AG10803 (cell line): ENCODE results near the gene CDS2.

ENCODE experiments used
- DNase-seq: peaks from one replicate; pipeline ENCODE4 v3.0.0; 2010; ENCODE audit warnings: low read depth
- H3K4me3 ChIP-seq: 2 replicates; pipeline ENCODE4 v1.5.1; 2011; ENCODE audit warnings: mild to moderate bottlenecking, low read length, control low read depth
- TF ChIP-seq, protein P1 (sequence below): conservative IDR thresholded peaks from 2 replicates; pipeline ENCODE4 v1.5.1; 2011; ENCODE audit warnings: mild to moderate bottlenecking, low read length, control low read depth, inconsistent platforms

The CDS2 gene

DNA sequence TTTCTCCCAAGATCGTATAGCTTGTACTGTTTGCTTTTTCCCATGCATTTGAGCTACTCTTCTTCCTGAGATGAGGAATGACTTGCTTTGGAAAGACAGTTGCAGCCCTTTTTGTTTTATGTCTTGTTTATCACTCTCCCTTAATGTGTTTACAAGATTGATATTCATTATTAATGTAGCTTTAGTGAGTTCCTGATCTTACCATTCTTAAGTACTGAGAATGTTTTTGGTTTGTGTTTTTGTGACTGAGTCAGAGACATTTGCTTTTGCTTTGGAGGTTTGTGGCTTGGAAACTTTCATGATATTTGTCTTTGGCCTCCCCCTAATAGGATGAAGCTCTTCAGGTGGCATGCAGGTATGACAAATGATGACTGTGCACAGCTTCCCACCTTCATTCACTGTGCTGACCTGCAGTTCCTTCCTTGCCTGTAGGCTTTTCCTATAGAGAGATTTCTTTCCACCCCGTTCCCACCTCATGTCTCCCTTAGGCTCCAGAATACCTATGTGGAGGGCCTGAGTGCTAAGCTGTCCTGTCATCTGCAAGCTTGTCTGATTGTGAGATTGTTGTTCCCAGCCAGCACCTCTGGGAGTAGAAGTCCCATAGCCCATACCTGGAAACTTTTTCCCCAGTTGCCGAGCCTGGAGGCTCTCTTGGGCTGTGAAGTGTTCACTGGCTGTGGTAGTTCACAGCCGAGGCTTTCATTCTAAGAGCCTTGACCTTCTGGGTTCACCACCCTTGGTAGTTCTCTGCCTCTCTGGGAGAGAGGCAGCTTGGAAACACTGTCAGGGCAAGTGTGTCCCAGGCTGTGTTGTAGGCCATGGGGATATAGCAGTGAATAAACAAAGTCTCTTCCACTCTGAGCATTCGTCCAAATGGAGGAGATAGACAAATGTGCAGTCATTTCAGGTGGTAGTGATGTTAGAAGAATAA, 27.1 kb downstream of the CDS2 start:
- no peak for DNase-seq
- TF ChIP-seq, protein P1, sequence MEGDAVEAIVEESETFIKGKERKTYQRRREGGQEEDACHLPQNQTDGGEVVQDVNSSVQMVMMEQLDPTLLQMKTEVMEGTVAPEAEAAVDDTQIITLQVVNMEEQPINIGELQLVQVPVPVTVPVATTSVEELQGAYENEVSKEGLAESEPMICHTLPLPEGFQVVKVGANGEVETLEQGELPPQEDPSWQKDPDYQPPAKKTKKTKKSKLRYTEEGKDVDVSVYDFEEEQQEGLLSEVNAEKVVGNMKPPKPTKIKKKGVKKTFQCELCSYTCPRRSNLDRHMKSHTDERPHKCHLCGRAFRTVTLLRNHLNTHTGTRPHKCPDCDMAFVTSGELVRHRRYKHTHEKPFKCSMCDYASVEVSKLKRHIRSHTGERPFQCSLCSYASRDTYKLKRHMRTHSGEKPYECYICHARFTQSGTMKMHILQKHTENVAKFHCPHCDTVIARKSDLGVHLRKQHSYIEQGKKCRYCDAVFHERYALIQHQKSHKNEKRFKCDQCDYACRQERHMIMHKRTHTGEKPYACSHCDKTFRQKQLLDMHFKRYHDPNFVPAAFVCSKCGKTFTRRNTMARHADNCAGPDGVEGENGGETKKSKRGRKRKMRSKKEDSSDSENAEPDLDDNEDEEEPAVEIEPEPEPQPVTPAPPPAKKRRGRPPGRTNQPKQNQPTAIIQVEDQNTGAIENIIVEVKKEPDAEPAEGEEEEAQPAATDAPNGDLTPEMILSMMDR, result no peak
- no peak overlapping the region for H3K4me3 ChIP-seq

DNA sequence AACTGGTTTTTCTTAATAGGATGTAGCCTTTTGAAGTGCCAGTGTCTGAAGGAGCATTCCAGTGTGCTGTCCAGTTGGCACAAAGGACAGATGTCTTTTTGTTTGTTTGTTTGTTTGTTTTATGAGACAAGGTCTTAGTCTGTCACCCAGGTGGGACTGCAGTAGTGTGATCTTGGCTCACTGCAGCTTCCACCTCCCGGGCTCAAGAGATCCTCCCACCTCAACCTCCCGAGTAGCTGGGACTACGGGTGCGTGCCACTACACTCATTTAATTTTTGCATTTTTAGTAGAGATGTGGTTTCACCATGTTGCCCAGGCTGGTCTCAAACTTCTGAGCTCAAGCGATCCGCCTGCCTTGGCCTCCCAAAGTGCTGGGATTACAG, 27.7 kb downstream of the CDS2 start:
- TF ChIP-seq, protein P1, result no peak
- no peak overlapping the region for H3K4me3 ChIP-seq
- DNase-seq, result no peak

DNA sequence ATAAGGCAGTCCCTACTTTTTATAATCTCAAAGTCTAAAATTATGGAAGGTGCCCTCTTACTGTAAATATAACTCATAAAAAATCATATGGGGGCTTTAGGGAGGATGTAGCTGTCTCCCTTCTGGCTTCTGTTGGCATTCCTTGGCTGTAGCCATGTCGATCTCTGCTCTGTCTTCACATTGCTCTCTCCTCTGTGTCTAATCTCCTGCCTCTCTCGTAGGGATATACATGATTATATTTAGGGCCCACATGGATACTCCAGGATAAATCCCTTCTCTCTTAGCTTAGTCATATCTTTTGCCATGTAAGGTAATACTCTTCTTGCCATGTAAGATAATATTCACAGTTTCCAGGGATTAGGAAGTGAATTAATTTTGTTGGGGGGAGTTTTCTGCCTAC, 28.6 kb downstream of the CDS2 start:
- TF ChIP-seq, protein P1, result no peak
- DNase-seq, result no peak

DNA sequence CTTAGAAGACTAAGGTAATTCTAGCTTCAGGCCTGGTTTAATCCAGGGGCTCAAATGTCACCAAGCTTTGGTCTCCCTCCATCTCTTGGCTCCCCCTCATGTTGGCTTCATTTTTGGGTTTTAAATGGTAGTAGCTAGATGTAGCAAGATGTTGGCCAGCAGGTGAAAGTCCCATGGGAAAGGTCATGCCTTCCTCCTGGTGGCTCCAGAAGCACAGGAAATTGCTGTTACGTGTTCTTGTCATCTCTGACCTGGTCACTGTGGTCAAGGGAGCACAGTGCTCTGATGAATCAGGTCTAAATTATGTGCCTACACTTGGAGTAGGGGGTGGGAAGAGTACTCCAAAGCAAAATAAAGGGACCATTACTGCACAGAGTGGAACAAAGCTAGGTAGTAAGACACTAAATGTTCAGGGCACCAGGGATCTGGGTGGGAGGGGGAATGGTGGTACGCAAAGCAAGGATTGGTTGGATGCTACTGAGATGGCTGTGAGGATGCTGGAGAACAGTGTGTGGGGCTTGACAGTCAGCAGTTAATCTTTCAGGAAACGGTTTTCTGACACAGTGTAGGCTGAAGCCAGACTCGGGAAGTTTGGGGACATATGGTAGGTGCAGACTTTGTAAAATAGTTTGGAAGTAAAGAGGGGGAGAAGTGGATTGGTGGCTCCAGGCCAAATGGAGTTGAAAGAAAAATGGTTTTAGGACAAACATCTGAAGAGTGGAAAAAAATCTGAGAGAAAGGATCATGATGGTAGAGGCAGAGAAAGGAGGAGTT, 30.1 kb downstream of the CDS2 start:
- DNase-seq, result peak; percentile 58

More for the DNA sequence above, 28.6 kb downstream of the CDS2 start:
- H3K4me3 ChIP-seq, result no peak overlapping the region

DNA sequence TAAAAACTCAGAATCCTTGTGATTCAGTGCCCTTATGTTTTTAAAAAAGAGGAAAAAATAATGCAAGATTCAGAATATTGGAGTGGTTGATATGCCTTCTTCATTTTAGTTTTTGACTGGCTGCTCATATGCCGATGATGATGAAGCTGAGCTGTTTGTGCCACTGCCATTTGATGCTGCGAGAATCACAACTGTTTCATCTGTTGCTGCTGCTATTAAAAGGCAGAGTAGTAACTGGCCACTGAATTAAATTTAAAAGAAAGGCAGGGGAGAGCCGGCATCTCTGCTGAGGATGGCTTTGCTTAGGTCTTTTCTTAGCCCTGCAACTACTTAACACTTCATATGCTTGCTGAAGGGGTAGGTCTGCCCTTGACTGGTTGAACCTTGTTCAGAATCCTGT, 33.1 kb downstream of the CDS2 start:
- H3K4me3 ChIP-seq, result no peak overlapping the region
- DNase-seq, result no peak
- TF ChIP-seq, protein P1, result no peak

More for the DNA sequence above, 30.1 kb downstream of the CDS2 start:
- TF ChIP-seq, protein P1, result no peak; the same call in 1 of the 2 replicates
- no peak overlapping the region for H3K4me3 ChIP-seq

DNA sequence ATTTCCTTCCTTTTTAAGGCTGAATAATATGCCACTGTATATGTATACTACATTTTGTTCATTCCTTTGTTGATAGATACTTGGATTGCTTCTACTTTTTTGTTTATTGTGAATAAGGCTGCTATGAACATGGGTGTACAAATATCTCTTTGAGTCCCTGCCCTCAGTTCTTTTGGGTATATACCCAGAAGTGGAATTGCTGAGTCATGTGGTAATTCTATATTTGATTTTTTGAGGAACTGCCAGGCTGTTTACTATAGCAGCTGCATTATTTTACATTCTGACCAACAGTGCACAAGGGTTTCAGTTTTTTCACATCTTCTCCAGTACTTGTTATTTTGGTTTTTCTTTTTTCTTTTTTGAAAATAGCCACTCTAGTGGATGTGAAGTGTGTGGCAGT, 34.1 kb downstream of the CDS2 start:
- no peak overlapping the region for H3K4me3 ChIP-seq
- TF ChIP-seq, protein P1, result no peak
- DNase-seq, result no peak
